HG03159 (cell line): ENCODE results near the gene LIMD2.

Source experiments
- ATAC-seq: cut with Tn5 transposase; IDR thresholded peaks from one replicate; pipeline ENCODE4 v1.9.1; 2021; ENCODE audit warnings: mild to moderate bottlenecking, moderate library complexity; ENCODE audit not compliant: unreplicated experiment

The LIMD2 gene

DNA sequence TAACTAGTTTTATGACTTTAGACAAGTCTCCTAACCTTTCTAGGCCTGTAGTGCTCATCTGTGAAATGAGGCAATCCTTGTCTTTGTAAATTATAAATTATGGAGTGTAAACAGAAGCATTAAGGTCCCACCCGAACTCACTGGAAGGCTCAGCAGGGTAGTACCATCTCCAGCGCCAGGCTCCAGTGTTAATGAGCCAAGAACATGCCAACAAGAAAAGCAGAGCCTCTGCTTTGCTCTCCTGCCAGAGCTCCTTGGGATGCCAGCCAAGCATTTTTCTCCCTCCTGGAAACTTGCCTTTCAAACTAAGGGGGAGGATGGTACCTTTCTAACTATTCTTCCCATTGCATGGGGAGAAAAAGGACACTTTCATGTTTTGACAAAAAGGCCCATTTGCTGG is 14.9 kb downstream of the LIMD2 start:
- no peak for ATAC-seq

- ATAC-seq: no peak
Observed at GRCh38 chr17:63682981-63683380, 16.9 kb downstream of the LIMD2 start.

GRCh38 chr17:63682441-63682840 is 17.5 kb downstream of the LIMD2 start:
- no peak for ATAC-seq

GRCh38 chr17:63681530-63681929 is 18.4 kb downstream of the LIMD2 start:
- no peak for ATAC-seq

- ATAC-seq: no peak
Observed at GRCh38 chr17:63680700-63681099, 19.2 kb downstream of the LIMD2 start.

DNA sequence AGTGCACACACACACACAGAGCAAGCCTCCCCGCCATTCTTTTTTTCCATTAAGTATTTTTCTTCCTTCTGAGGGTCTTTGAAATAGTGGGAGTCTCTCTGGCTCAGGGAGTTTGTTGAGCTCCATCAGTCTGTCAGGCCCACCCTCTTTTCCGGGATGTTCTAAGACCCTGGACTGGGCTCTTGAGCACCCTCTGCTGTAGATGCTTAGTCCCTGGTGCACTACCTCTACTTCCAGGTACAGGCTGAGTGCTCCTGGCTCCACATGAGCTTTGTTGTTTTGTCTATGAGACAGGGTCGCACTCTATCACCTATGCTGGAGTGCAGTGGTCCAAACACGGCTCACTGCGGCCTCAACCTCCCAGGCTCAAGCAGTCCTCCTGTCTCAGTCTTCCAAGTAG is 20.7 kb downstream of the LIMD2 start:
- no peak for ATAC-seq

DNA sequence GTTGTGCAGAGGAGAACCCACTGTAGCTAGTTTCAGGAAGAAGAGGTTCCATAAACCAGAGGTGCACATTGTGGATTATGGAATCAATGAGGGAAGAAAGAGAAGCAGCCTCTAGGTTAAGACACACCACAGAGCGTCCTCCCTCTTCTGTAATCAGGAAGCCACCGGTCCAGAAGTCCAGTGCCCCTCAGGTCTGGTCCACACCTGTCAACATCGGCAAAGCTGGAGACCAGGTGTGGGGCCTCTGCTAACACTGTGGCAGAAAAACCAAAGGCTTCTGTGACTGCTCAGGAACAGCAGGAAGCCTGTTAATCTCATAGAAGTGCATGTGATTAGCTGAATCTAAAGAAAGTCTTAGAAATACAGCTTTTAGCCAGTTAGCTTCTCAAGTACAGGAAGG is 23.3 kb downstream of the LIMD2 start:
- ATAC-seq: no peak

- ATAC-seq: no peak
Observed at GRCh38 chr17:63675607-63676546, 24.0 kb downstream of the LIMD2 start.

- ATAC-seq: no peak
Observed at GRCh38 chr17:63675231-63675606, 24.7 kb downstream of the LIMD2 start.

- no peak for ATAC-seq
Observed at GRCh38 chr17:63672856-63673255, 27.1 kb downstream of the LIMD2 start.

DNA sequence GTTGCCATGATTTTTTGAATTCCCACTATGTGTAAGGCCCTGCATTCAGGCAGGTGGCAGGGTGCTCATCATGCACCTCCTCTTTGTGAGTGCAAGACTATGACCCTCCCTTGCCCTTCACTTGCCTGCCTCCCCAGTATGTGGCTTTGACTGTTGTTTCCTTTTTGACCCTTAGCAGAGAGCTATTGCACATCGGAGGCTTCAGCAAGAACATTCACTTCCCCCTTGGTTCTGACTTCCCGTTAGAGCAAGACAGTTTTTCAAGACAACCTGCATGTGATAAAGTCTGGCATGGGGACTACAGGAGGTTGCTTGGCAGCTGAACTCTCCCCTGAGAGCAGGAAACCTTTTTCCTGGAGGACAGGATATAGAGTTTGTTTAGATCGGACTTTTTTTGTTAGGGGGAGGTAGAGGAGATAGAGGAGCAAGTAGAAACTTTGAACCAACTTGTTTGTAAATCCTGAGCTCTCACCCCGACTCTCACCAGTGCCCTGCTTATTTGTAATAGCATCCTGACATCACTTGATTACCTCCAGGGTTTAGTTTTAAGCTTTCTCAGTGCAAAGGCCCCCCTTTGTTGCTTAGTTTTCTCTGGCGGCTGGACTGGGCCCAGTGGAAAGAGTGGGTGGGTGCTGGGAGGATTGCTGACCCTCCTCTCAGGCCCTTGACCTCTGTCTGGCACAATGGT is 34.3 kb downstream of the LIMD2 start:
- ATAC-seq: no peak

DNA sequence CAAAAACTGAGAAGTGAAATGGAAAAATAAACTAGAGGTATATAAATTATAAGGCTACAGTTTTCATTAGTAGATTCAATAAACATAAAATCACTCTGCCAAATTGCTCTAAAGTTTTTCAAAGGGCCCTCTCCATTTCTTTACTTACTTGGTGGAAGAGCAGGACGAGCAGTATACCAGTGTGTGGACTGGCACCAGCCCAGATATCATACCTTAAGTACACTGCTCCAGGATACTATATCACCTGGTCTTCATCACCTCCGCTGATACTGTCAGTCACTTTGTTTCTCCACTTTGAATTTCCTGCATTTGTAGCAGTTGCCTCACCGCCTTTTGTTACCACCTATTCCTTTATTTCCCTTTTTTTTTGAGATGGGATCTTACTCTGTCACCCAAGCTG is 40.1 kb downstream of the LIMD2 start:
- no peak for ATAC-seq

DNA sequence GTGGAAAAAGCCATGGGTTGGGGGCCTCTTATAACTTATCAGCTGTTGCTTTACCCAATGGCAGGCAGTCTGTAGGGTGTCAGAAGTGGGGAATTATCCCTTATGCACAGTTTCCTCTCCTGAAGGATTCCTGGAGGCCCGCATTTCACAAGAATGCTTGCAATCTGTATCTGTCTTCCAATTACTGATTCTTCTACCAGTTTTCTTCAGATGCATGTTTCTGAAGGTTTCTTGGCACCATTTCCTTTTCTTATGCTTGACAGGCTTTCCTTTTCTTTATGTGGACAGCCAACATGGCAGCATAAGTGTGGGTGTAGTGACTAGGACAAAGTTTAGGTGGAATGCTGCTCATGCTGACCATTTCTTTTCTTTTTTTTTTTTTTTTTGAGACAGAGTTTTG is 41.6 kb downstream of the LIMD2 start:
- no peak for ATAC-seq

DNA sequence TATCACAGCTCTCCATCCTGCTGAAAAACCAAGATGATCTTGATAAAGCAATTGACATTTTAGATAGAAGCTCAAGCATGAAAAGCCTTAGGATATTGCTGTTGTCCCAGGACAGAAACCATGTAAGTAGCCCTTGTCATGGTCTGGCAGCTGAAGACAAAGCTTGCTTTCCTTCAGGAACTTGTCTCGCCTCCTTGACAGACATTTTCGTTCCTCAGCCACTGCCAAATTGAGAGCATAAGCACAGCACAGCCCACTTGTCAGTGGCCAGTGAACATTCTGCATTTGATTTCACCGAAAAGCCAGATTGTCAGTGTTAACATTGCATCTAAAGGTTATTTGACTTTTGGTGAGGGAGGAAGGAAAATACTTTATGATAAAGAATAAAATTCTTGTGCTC is 42.1 kb downstream of the LIMD2 start:
- no peak for ATAC-seq

- no peak for ATAC-seq
Observed at GRCh38 chr17:63653050-63653449, 46.9 kb downstream of the LIMD2 start.

GRCh38 chr17:63652106-63652505 is 47.8 kb downstream of the LIMD2 start:
- no peak for ATAC-seq

DNA sequence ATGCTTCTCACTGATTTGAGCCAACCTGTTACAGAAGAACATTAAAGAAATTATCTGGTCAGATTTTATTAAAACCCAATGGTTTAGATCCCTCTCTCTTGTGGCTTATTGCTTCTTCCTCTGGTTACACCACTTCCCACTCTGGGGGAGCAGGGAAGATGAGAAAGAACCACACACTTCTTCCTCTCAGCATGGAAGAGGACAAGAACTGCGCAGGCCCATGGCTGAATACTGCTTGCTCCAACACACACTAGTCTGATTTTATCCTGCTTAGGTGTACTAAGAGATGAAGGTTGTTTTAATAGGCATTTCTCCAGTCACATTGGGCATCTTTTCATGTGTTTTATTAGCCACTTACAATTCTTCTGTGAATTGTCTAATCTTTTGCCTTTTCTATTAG is 50.1 kb downstream of the LIMD2 start:
- ATAC-seq: no peak

DNA sequence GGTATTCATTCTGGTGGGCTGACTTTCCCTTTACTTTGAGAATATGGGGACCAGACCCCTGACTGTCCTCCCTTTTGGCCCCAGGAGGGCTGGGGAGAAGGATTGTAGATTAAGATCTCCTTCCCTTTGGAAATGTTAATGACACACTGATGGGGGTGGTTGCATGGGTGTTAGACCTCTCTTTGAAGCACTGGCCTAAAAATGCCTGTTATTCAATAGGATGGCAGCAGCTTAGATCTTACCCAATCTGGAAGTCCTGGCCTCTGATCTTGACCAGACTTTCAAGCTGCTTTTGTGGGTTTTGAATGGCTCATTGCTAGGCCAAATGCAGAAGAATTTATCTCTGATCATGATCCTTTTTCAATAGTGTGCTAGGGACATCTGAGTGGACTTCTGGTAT is 52.0 kb downstream of the LIMD2 start:
- no peak for ATAC-seq

- no peak for ATAC-seq
Observed at GRCh38 chr17:63647065-63647725, 52.7 kb downstream of the LIMD2 start.

DNA sequence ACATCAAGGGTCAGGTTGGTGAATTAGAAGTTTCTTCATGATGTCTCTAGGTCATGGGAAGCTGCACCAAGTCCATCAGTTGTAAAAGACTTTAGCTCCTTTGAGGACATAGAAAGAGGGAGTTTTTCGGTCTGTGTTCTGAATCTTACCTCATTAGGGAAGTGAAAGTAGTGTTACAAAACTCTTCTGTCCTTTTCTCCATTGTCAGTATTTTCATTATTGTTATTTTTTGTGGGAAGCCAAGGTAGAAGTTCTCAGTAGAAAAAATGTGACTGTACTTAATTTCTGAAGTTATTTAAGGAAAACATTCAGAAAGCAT is 53.5 kb downstream of the LIMD2 start:
- peak; percentile 95 for ATAC-seq
